Neural progenitor cell (in vitro differentiated cells): ENCODE data around the gene B3GAT1. TPM values are rescaled to one million over a fixed set of nuclear protein-coding genes. Genes with fewer than 3 reads are reported as not detected.

Source experiments
- DNase-seq: peaks from one replicate; pipeline ENCODE4 v3.0.0-alpha.2; 2016; ENCODE audit warnings: low spot score
- H2AFZ ChIP-seq: fragments of 200-600 bp; sonication (generic); replicated peaks from 2 replicates; pipeline ENCODE4 v1.6.1; 2016; ENCODE audit warnings: antibody characterized with exemption
- H3F3A ChIP-seq: fragments of 200-600 bp; sonication (generic); 2 replicates; pipeline ENCODE4 v1.6.1; 2016; ENCODE audit warnings: antibody characterized with exemption, low read depth
- H3K27ac ChIP-seq: fragments of 200-600 bp; sonication (generic); 2 replicates; pipeline ENCODE4 v1.5.1; 2016; ENCODE audit warnings: mild to moderate bottlenecking
- H3K27me3 ChIP-seq: fragments of 200-600 bp; sonication (generic); 2 replicates; pipeline ENCODE4 v1.6.1; 2016; ENCODE audit warnings: mild to moderate bottlenecking, moderate library complexity
- H3K36me3 ChIP-seq: fragments of 200-600 bp; sonication (generic); 2 replicates; pipeline ENCODE4 v1.5.1; 2016
- H3K4me1 ChIP-seq: fragments of 200-600 bp; sonication (generic); 2 replicates; pipeline ENCODE4 v1.6.1; 2016; ENCODE audit warnings: mixed run types
- H3K4me2 ChIP-seq: fragments of 200-600 bp; sonication (generic); 2 replicates; pipeline ENCODE4 v1.6.1; 2016
- H3K4me3 ChIP-seq: fragments of 200-600 bp; sonication (generic); 2 replicates; pipeline ENCODE4 v1.5.1; 2016
- H3K79me2 ChIP-seq: fragments of 200-600 bp; sonication (generic); 2 replicates; pipeline ENCODE4 v1.6.1; 2016; ENCODE audit warnings: low read depth
- H3K9ac ChIP-seq: fragments of 200-600 bp; sonication (generic); 2 replicates; pipeline ENCODE4 v1.6.1; 2016
- H3K9me3 ChIP-seq: fragments of 200-600 bp; sonication (generic); 2 replicates; pipeline ENCODE4 v1.5.1; 2016; ENCODE audit warnings: low read depth
- H4K20me1 ChIP-seq: fragments of 200-600 bp; sonication (generic); 2 replicates; pipeline ENCODE4 v1.6.1; 2016; ENCODE audit warnings: low read depth
- H3K27ac Mint-ChIP-seq: 3 replicates; pipeline ENCODE4 v1.8.0; 2021; ENCODE audit warnings: mixed read lengths
- H3K27me3 Mint-ChIP-seq: 2 replicates; pipeline ENCODE4 v1.8.0; 2022; ENCODE audit warnings: low read depth, mild to moderate bottlenecking, inconsistent platforms, moderate library complexity, mixed read lengths; ENCODE audit not compliant: insufficient read depth
- H3K36me3 Mint-ChIP-seq: 3 replicates; pipeline ENCODE4 v1.8.0; 2021; ENCODE audit warnings: mixed read lengths
- H3K4me1 Mint-ChIP-seq: 3 replicates; pipeline ENCODE4 v1.8.0; 2021; ENCODE audit warnings: mixed read lengths
- H3K4me3 Mint-ChIP-seq: 3 replicates; pipeline ENCODE4 v1.8.0; 2021; ENCODE audit warnings: mild to moderate bottlenecking, moderate library complexity, mixed read lengths
- H3K9me3 Mint-ChIP-seq: 3 replicates; pipeline ENCODE4 v1.8.0; 2020; ENCODE audit warnings: mixed read lengths
- CTCF ChIP-seq: fragments of 200-600 bp; sonication (generic); IDR thresholded peaks from 2 replicates; pipeline ENCODE4 v1.5.1; 2017; ENCODE audit warnings: antibody characterized with exemption, mild to moderate bottlenecking
- EZH2 ChIP-seq: fragments of 200-600 bp; sonication (generic); IDR thresholded peaks from 2 replicates; pipeline ENCODE4 v1.6.1; 2017; ENCODE audit warnings: antibody characterized with exemption, mild to moderate bottlenecking, moderate library complexity
- EZH2phosphoT487 ChIP-seq: fragments of 200-600 bp; sonication (generic); IDR thresholded peaks from 2 replicates; pipeline ENCODE4 v1.6.1; 2017; ENCODE audit warnings: antibody characterized with exemption
- total RNA-seq: library from RNA; depleted of rRNA; stranded (reverse); fragments of >200 nt; gene quantifications from 2 replicates; pipeline ENCODE4 v1.2.3, GENCODE V29; 2015; ENCODE audit warnings: low replicate concordance

The B3GAT1 gene
- total RNA-seq, 1 donor from 2014 or later = 11.0 TPM

- Mint-ChIP-seq H3K4me1 (peaks cover 28% of the 10 kb centered on the region), H3K4me3 (no peak overlapping the region), H3K27me3 (no peaks in the 10 kb centered on the region), H3K27ac (no peak overlapping the region), H3K9me3 (no peaks in the 10 kb centered on the region), H3K36me3 (peaks cover 7% of the 10 kb centered on the region)
- DNase-seq = no peak
- no peak for TF ChIP-seq CTCF
- TF ChIP-seq EZH2phosphoT487 = no peak
- TF ChIP-seq EZH2 = no peak
- peaks cover 8% of the 10 kb centered on the region for H3K4me1 ChIP-seq
- H3K4me3 ChIP-seq = no peak overlapping the region
- no peaks in the 10 kb centered on the region for H3K27me3 ChIP-seq
- H3K27ac ChIP-seq = no peak overlapping the region
- no peaks in the 10 kb centered on the region for H3K9me3 ChIP-seq
- no peak overlapping the region for H3K4me2 ChIP-seq
- no peak overlapping the region for H2AFZ ChIP-seq
- no peak overlapping the region for H3K9ac ChIP-seq
- peaks cover 33% of the 10 kb centered on the region for H3K79me2 ChIP-seq
- peaks cover 3% of the 10 kb centered on the region for H3K36me3 ChIP-seq
- H4K20me1 ChIP-seq = peaks cover 64% of the 10 kb centered on the region
- no peaks in the 10 kb centered on the region for H3F3A ChIP-seq
These were observed 14.0 kb downstream of the B3GAT1 start for GRCh38 chr11:134398079-134398444.

GRCh38 chr11:134397304-134398078, 14.6 kb downstream of the B3GAT1 start:
- peaks cover 3% of the 10 kb centered on the region for H3K36me3 ChIP-seq
- H3K9me3 ChIP-seq = no peaks in the 10 kb centered on the region
- no peaks in the 10 kb centered on the region for H3K27me3 ChIP-seq
- H3K9ac ChIP-seq = no peak overlapping the region
- H3K27ac ChIP-seq = no peak overlapping the region
- peaks cover 10% of the 10 kb centered on the region for H3K36me3 Mint-ChIP-seq
- H3K4me1 Mint-ChIP-seq = peaks cover 28% of the 10 kb centered on the region
- no peak overlapping the region for H3K4me3 ChIP-seq
- no peak overlapping the region for H3K4me3 Mint-ChIP-seq
- H3K27ac Mint-ChIP-seq = no peak overlapping the region
- peaks cover 33% of the 10 kb centered on the region for H3K79me2 ChIP-seq
- no peaks in the 10 kb centered on the region for H3K9me3 Mint-ChIP-seq
- no peak overlapping the region for H3K4me2 ChIP-seq
- H2AFZ ChIP-seq = no peak overlapping the region
- no peaks in the 10 kb centered on the region for H3F3A ChIP-seq
- H3K4me1 ChIP-seq = peaks cover 8% of the 10 kb centered on the region
- no peaks in the 10 kb centered on the region for H3K27me3 Mint-ChIP-seq
- peaks cover 70% of the 10 kb centered on the region for H4K20me1 ChIP-seq
- no peak for DNase-seq
- TF ChIP-seq EZH2phosphoT487 (no peak), EZH2 (no peak), CTCF (no peak)

GRCh38 chr11:134395002-134395401, 17.0 kb downstream of the B3GAT1 start:
- Mint-ChIP-seq H3K9me3 (no peaks in the 10 kb centered on the region), H3K36me3 (peaks cover 2% of the 10 kb centered on the region), H3K4me3 (no peak overlapping the region), H3K27me3 (no peaks in the 10 kb centered on the region), H3K4me1 (peaks cover 28% of the 10 kb centered on the region), H3K27ac (no peak overlapping the region)
- Histone ChIP-seq H2AFZ (no peak overlapping the region), H3K27me3 (no peaks in the 10 kb centered on the region), H3F3A (no peaks in the 10 kb centered on the region), H3K4me2 (no peak overlapping the region), H3K4me3 (no peak overlapping the region), H3K9ac (no peak overlapping the region), H3K27ac (no peak overlapping the region), H3K36me3 (no peaks in the 10 kb centered on the region), H3K4me1 (peaks cover 8% of the 10 kb centered on the region), H3K79me2 (peaks cover 18% of the 10 kb centered on the region), H4K20me1 (peaks cover 82% of the 10 kb centered on the region), H3K9me3 (no peaks in the 10 kb centered on the region)
- no peak for TF ChIP-seq EZH2phosphoT487
- TF ChIP-seq CTCF = no peak
- no peak for TF ChIP-seq EZH2
- no peak for DNase-seq
